ENCODE results near the gene SNX17. TPM values are rescaled to one million over a fixed set of nuclear protein-coding genes. Genes with fewer than 3 reads are reported as not detected.
A peak's percentile ranks its signal among the peaks of the same experiment; 100 is the strongest.

The SNX17 gene
- total and polyA plus RNA-seq, 2 of the 13 experiments (the other 11 are each of a cell fraction or from before 2014, with no cell fraction given), result 75.0 to 109 TPM

DNA sequence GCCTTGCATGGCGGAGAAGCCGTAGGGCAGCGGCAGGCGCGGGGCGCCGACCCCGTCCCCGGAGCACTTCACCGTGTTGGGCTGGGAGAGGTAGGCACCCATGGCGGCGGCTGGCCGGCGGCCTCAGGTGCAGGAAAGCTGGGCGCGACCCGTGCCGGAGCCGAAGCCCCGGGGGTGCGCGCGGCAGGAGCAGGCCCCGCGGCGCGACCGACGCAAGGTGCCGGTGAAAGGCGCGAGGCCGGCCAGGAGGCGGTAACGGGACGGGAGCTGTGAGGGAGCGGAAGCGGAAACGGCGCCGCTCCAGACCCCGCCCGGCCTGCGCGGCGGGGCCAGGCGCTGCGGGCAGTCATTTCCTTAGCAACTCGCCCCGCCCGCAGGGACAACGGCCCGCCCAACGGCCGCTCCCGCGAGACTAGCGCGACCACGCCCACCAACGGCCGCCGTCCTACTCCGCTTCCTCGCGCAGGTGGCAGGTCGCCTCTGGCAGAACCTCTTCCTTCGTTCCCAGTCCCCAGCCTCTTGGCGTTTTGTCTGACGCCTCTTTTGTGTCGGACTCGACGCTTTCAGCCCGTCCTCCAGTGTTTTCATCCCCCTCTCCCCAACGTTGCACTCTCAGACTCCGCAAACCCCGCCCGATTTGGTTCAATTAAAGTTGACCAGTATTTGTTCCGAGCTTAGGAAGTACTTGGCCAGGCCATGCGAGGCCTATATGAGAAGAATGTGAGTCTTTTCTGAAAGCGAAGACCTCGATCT is 39.1 kb downstream of the SNX17 start, which contains the start of gene PPM1G (continued):
- TF ChIP-seq, protein P1, sequence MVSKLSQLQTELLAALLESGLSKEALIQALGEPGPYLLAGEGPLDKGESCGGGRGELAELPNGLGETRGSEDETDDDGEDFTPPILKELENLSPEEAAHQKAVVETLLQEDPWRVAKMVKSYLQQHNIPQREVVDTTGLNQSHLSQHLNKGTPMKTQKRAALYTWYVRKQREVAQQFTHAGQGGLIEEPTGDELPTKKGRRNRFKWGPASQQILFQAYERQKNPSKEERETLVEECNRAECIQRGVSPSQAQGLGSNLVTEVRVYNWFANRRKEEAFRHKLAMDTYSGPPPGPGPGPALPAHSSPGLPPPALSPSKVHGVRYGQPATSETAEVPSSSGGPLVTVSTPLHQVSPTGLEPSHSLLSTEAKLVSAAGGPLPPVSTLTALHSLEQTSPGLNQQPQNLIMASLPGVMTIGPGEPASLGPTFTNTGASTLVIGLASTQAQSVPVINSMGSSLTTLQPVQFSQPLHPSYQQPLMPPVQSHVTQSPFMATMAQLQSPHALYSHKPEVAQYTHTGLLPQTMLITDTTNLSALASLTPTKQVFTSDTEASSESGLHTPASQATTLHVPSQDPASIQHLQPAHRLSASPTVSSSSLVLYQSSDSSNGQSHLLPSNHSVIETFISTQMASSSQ (IDR thresholded peaks at IDR 0.05; ENCODE audit: low read depth), result no peak
- TF ChIP-seq, protein P1 (CRISPR knock-in tag; IDR thresholded peaks at IDR 0.05; ENCODE audit: borderline replicate concordance), result peak; percentile 74; the same call in 1 of the 2 replicates
- TF ChIP-seq, protein P2, sequence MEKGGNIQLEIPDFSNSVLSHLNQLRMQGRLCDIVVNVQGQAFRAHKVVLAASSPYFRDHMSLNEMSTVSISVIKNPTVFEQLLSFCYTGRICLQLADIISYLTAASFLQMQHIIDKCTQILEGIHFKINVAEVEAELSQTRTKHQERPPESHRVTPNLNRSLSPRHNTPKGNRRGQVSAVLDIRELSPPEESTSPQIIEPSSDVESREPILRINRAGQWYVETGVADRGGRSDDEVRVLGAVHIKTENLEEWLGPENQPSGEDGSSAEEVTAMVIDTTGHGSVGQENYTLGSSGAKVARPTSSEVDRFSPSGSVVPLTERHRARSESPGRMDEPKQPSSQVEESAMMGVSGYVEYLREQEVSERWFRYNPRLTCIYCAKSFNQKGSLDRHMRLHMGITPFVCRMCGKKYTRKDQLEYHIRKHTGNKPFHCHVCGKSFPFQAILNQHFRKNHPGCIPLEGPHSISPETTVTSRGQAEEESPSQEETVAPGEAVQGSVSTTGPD (CRISPR knock-in tag; IDR thresholded peaks at IDR 0.05), result no peak
- TF ChIP-seq SMC3 (IDR thresholded peaks at IDR 0.05; ENCODE audit: low read length) (no peak), ZNF562 (CRISPR knock-in tag; IDR thresholded peaks at IDR 0.05; ENCODE audit: borderline replicate concordance) (no peak), ELF1 (CRISPR knock-in tag; IDR thresholded peaks at IDR 0.05) (peak; percentile 74), ZNF792 (CRISPR knock-in tag; IDR thresholded peaks at IDR 0.05) (peak; percentile 84; the same call in 1 of the 2 replicates), MTF2 (CRISPR knock-in tag; IDR thresholded peaks at IDR 0.05; ENCODE audit: borderline replicate concordance) (0 out of 2 replicates have a peak, but pooled peaks have one; percentile 24), KLF12 (CRISPR knock-in tag; IDR thresholded peaks at IDR 0.05; ENCODE audit: borderline replicate concordance) (peak; percentile 97; the same call in 1 of the 2 replicates), ZEB1 (IDR thresholded peaks at IDR 0.05; ENCODE audit: insufficient replicate concordance, low read depth) (peak; percentile 73), GFI1 (CRISPR knock-in tag; IDR thresholded peaks at IDR 0.05; ENCODE audit: borderline replicate concordance) (peak; percentile 74; the same call in 1 of the 2 replicates), ZKSCAN1 (IDR thresholded peaks at IDR 0.05; ENCODE audit: low read length) (no peak), ZNF788 (CRISPR knock-in tag; IDR thresholded peaks at IDR 0.05; ENCODE audit: borderline replicate concordance) (peak; percentile 84), ZSCAN31 (CRISPR knock-in tag; IDR thresholded peaks at IDR 0.05; ENCODE audit: low read depth) (peak; percentile 64), ZNF180 (CRISPR knock-in tag; IDR thresholded peaks at IDR 0.05; ENCODE audit: borderline replicate concordance, low read depth) (no peak), ZNF761 (CRISPR knock-in tag; conservative IDR thresholded peaks at IDR 0.05) (peak; percentile 97), AHR (CRISPR knock-in tag; IDR thresholded peaks at IDR 0.05) (peak; percentile 91; the same call in 1 of the 2 replicates), CAMTA2 (CRISPR knock-in tag; IDR thresholded peaks at IDR 0.05; ENCODE audit: borderline replicate concordance) (no peak; the same call in 1 of the 2 replicates), ZNF292 (CRISPR knock-in tag; IDR thresholded peaks at IDR 0.05; ENCODE audit: borderline replicate concordance, low read depth) (peak; percentile 74; the same call in 1 of the 2 replicates), POLR2A (IDR thresholded peaks at IDR 0.05; ENCODE audit: insufficient read depth in 1 of 2, low read depth in 2 of 2, low read length in 2 of 2) (peak; percentile 98 to 99), SPEN (CRISPR knock-in tag; IDR thresholded peaks at IDR 0.05; ENCODE audit: low read depth) (peak; percentile 89)
- TF ChIP-seq, protein P3, sequence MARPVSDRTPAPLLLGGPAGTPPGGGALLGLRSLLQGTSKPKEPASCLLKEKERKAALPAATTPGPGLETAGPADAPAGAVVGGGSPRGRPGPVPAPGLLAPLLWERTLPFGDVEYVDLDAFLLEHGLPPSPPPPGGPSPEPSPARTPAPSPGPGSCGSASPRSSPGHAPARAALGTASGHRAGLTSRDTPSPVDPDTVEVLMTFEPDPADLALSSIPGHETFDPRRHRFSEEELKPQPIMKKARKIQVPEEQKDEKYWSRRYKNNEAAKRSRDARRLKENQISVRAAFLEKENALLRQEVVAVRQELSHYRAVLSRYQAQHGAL (CRISPR knock-in tag; IDR thresholded peaks at IDR 0.05; ENCODE audit: not compliant biosample characterization), result peak; percentile 87
- TF ChIP-seq, protein P4, sequence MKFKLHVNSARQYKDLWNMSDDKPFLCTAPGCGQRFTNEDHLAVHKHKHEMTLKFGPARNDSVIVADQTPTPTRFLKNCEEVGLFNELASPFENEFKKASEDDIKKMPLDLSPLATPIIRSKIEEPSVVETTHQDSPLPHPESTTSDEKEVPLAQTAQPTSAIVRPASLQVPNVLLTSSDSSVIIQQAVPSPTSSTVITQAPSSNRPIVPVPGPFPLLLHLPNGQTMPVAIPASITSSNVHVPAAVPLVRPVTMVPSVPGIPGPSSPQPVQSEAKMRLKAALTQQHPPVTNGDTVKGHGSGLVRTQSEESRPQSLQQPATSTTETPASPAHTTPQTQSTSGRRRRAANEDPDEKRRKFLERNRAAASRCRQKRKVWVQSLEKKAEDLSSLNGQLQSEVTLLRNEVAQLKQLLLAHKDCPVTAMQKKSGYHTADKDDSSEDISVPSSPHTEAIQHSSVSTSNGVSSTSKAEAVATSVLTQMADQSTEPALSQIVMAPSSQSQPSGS (CRISPR knock-in tag; IDR thresholded peaks at IDR 0.05), result no peak; the same call in 1 of the 2 replicates

Measured in HepG2 (cell line).